Measurements from ENCODE around the gene ASIC2. TPM values are rescaled to one million over a fixed set of nuclear protein-coding genes. Genes with fewer than 3 reads are reported as not detected.
A peak's percentile ranks its signal among the peaks of the same experiment; 100 is the strongest.

Gene ASIC2
- total RNA-seq, 4 donors from 2014 or later = 0.80 to 1.8 (median 1.4) TPM; not detected in 1

GRCh38 chr17:33294994-33295393, 1.9 kb upstream of the ASIC2 start:
- H3K4me3 ChIP-seq = no peak overlapping the region
- peaks cover 0 to 22% (median 0%) of the 10 kb centered on the region in 4 donors for H3K4me1 ChIP-seq
- no peak for TF ChIP-seq POLR2A (IDR thresholded peaks at IDR 0.05)
- no peak for TF ChIP-seq CTCF (IDR thresholded peaks at IDR 0.05)
- no peak for DNase-seq
- H3K9me3 ChIP-seq = no peaks in the 10 kb centered on the region
- no peaks in the 10 kb centered on the region for H3K27me3 ChIP-seq
- H3K36me3 ChIP-seq = no peaks in the 10 kb centered on the region
- no peak overlapping the region for H3K27ac ChIP-seq

- H3K36me3 ChIP-seq = no peaks in the 10 kb centered on the region
- DNase-seq = peak in 2 of 3 donors; percentile 49 to 69
- peak overlapping the region; percentile 12 to 59 (median 40) for H3K4me3 ChIP-seq
- no peaks in the 10 kb centered on the region for H3K27me3 ChIP-seq
- H3K27ac ChIP-seq = no peak overlapping the region
- H3K4me1 ChIP-seq = peaks cover 0 to 22% (median 0%) of the 10 kb centered on the region in 4 donors
- H3K9me3 ChIP-seq = no peaks in the 10 kb centered on the region
- TF ChIP-seq POLR2A (IDR thresholded peaks at IDR 0.05) = no peak
- TF ChIP-seq CTCF (IDR thresholded peaks at IDR 0.05) = peak in 3 of 6 experiments; percentile 23 to 41 (median 26)
These were observed 704 bp downstream of the ASIC2 start for GRCh38 chr17:33292201-33292980.

GRCh38 chr17:33291248-33292200, 1.6 kb downstream of the ASIC2 start:
- Histone ChIP-seq H3K4me3 (peak overlapping the region; percentile 12 to 59 (median 36)), H3K4me1 (peaks cover 0 to 22% (median 0%) of the 10 kb centered on the region in 4 donors), H3K36me3 (no peaks in the 10 kb centered on the region), H3K27me3 (no peaks in the 10 kb centered on the region), H3K27ac (no peak overlapping the region), H3K9me3 (no peaks in the 10 kb centered on the region)
- TF ChIP-seq POLR2A (IDR thresholded peaks at IDR 0.05) (no peak), CTCF (IDR thresholded peaks at IDR 0.05) (peak in 2 of 6 experiments; percentile 10 to 18)
- DNase-seq = peak in 2 of 3 donors; percentile 60 to 69

GRCh38 chr17:33290253-33290652, 2.8 kb downstream of the ASIC2 start:
- no peak overlapping the region for H3K27ac ChIP-seq

More at GRCh38 chr17:33290253-33290652, 2.8 kb downstream of the ASIC2 start:
- peaks cover 0 to 22% (median 0%) of the 10 kb centered on the region in 4 donors for H3K4me1 ChIP-seq
- no peaks in the 10 kb centered on the region for H3K27me3 ChIP-seq
- DNase-seq = no peak
- H3K36me3 ChIP-seq = no peaks in the 10 kb centered on the region
- H3K9me3 ChIP-seq = no peaks in the 10 kb centered on the region
- no peak overlapping the region for H3K4me3 ChIP-seq
- no peak for TF ChIP-seq POLR2A (IDR thresholded peaks at IDR 0.05)
- no peak for TF ChIP-seq CTCF (IDR thresholded peaks at IDR 0.05)
